Measurements from ENCODE around the gene ASAP2.

Gene ASAP2

GRCh38 chr2:9196637-9197036, 10.0 kb upstream of the ASAP2 start:
- no peak for DNase-seq (ENCODE audit: low read depth)
- TF ChIP-seq CTCF (IDR thresholded peaks at IDR 0.05; ENCODE audit: low read depth, low read length, missing control alignments), result no peak
- H3K4me3 ChIP-seq (ENCODE audit: low read depth, low read length), result no peak overlapping the region
- in situ Hi-C loops (cut with HindIII; ENCODE audit: low sequenced_read_pairs), result no loop called here

GRCh38 chr2:9197916-9198315, 8.7 kb upstream of the ASAP2 start:
- no peak for TF ChIP-seq CTCF (IDR thresholded peaks at IDR 0.05; ENCODE audit: low read depth, low read length, missing control alignments)
- H3K4me3 ChIP-seq (ENCODE audit: low read depth, low read length), result no peak overlapping the region
- in situ Hi-C loops (cut with HindIII; ENCODE audit: low sequenced_read_pairs), result no loop called here
- no peak for DNase-seq (ENCODE audit: low read depth)

- DNase-seq (ENCODE audit: low read depth), result no peak
Observed at GRCh38 chr2:9199716-9200632, 6.6 kb upstream of the ASAP2 start.

GRCh38 chr2:9200633-9201015, 6.0 kb upstream of the ASAP2 start:
- in situ Hi-C loops (cut with HindIII; ENCODE audit: low sequenced_read_pairs), result no loop called here
- DNase-seq (ENCODE audit: low read depth), result no peak
- H3K4me3 ChIP-seq (ENCODE audit: low read depth, low read length), result no peak overlapping the region
- TF ChIP-seq CTCF (IDR thresholded peaks at IDR 0.05; ENCODE audit: low read depth, low read length, missing control alignments), result no peak

More at GRCh38 chr2:9199716-9200632, 6.6 kb upstream of the ASAP2 start:
- no peak for TF ChIP-seq CTCF (IDR thresholded peaks at IDR 0.05; ENCODE audit: low read depth, low read length, missing control alignments)
- in situ Hi-C loops (cut with HindIII; ENCODE audit: low sequenced_read_pairs), result no loop called here
- H3K4me3 ChIP-seq (ENCODE audit: low read depth, low read length), result no peak overlapping the region

GRCh38 chr2:9201185-9201891, 5.3 kb upstream of the ASAP2 start:
- H3K4me3 ChIP-seq (ENCODE audit: low read depth, low read length), result no peak overlapping the region
- no peak for DNase-seq (ENCODE audit: low read depth)
- no peak for TF ChIP-seq CTCF (IDR thresholded peaks at IDR 0.05; ENCODE audit: low read depth, low read length, missing control alignments)
- in situ Hi-C loops (cut with HindIII; ENCODE audit: low sequenced_read_pairs), result no loop called here

- H3K4me3 ChIP-seq (ENCODE audit: low read depth, low read length), result no peak overlapping the region
- in situ Hi-C loops (cut with HindIII; ENCODE audit: low sequenced_read_pairs), result no loop called here
- DNase-seq (ENCODE audit: low read depth), result no peak
- no peak for TF ChIP-seq CTCF (IDR thresholded peaks at IDR 0.05; ENCODE audit: low read depth, low read length, missing control alignments)
Observed at GRCh38 chr2:9203006-9203405, 3.6 kb upstream of the ASAP2 start.
